GM18873 (cell line): ENCODE data around the gene KCTD19.
"Not testable (repeated sequence)": the region's sequence is repeated elsewhere in the genome, so short reads cannot be mapped to it uniquely, and the experiment has no call there.

ENCODE experiments used
- ATAC-seq: cut with Tn5 transposase; IDR thresholded peaks from one replicate; pipeline ENCODE4 v1.9.1; 2021; ENCODE audit warnings: mild to moderate bottlenecking, moderate library complexity, moderate number of reproducible peaks; ENCODE audit not compliant: unreplicated experiment, low FRiP score

The KCTD19 gene

DNA sequence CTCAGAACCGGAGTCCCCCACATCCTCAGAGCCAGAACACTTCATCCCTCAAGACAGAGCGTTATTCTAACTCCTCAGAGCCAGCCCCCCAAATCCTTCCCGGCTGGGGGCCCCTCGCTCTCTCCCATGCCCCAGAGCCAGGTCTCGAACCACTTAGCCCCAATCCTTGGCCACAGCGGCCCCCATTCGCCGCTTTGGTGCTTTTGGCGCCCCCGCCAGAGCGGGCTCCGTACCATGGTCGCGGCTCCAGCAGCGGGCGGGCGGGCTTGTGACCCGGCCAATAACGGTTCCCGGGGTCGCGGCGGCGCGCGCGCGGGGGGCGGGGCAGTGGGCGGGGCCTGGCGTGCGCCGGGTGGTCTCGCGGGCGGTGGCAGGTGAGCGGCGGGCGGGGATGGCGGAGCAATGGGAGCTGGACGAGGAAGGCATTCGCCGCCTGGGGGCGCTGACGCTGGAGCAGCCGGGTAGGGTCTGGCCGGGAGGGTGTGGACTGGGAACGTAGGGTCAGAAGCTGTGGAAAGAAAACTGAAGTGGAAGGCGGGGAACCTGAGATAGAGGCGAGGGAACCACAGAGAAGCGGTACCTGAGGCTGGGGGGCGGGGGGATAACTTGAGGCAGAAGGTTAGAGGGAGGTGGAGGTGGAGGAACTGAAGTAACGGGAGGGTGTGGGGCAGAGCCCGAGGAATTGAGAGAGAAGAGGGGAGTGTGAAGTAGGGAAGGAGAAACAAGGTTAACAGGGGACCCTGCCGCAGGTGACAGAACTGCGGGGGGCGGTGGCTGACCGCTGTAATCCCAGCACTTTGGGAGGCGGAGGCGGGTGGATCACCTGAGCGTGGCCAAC, at the start of gene KCTD19, which contains the start of gene LRRC36:
TSS of gene KCTD19 (minus strand) at position 270 of the 838 bp plus-strand sequence. CDS start at position 236, 34 bp downstream.
TSS of gene LRRC36 (plus strand) at position 344 of the 838 bp plus-strand sequence. CDS start at position 392, 48 bp downstream.
- ATAC-seq, result no peak

GRCh38 chr16:67376012-67376411, 49.5 kb upstream of the KCTD19 start:
- ATAC-seq, result not testable (repeated sequence)

DNA sequence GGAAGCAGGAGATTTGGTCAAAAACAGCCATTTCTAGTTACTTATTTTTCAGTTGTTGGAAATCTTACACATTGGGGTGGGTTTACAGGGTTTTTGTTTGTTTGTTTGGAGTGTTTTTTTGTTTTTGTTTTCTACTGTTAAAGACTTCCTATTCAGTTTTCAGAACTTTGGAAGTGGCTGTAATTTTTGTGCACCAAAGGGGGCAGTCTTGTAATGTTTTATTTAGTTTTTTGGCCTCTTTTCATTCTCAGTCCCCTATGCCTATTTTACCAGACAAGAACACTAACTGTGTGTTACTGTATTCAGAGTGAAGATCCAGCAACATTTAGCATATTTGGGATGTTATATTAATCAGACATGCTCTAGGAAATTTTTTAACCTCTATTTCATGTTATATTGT, 46.1 kb upstream of the KCTD19 start:
- no peak for ATAC-seq

DNA sequence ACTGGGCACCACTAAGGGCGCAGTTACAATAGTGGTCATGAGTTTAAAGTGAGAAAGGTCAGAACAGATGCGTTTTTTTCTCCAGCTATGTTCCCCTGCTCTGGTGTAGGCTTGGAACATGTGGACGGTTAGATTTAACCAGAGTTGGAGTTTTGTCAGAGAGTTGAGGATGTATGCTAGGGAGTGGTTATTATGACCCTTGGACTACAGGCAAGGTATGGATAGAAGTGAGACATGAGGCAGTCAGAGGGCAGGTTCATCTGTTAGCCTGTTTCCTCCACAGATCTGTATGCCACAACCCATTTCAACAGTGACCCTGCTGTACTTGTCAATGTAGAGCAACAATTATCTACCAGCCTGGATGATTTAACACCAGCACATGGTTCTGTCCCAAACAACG, 44.1 kb upstream of the KCTD19 start:
- ATAC-seq, result no peak

DNA sequence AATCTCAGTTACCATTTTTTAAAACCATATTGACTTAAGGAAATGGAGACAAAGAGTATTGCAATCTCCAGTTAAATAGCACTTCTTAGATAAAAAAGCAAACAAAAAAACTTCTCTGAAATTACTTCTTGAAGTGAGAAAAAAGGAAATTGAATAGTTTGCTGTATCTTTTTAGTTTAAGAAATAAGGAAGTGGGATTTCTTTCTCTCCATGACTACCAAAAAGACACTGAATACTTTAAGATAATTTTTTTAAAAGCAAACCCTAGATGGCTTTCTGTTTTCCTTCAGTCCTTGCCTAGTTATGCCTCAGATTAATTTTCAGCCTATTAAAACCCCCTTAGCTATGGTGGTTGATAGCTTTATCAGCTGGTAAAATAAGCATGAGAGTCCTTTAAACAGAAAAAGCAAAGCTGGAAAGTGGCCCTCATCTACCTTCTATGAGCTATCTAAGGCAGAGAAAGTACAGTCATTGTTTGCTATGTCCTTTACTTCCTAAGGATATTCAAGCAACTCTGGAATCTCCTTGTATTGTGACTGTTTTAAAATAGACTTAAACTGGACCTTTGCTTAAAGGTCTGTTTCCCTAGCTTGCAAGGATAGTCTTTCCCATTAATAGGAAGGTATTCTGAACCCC, 38.2 kb upstream of the KCTD19 start:
- no peak for ATAC-seq

- no peak for ATAC-seq
Measured at GRCh38 chr16:67361038-67361437, 34.5 kb upstream of the KCTD19 start.

GRCh38 chr16:67359540-67360269, 33.2 kb upstream of the KCTD19 start:
- not testable (repeated sequence) for ATAC-seq

DNA sequence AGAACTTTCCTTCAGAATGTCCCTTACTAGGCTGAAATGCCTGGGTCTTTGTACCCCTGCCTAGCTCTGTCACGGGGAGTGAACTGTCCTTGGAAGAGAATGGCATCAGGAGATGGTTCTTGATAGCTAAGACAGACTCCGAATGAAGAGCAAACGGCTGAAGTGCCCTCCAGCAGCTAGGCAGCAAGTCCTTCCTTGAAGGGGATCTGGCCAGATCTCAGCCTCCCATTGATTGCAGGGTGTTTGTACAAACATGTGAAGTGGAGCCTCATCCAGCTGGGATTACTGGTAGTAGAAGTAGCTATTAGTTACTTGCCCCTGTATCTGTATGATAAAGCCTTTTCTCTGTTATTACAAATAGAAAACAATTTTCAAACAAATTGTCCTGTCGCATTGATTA, 31.0 kb upstream of the KCTD19 start:
- ATAC-seq, result no peak

- ATAC-seq, result no peak
Measured at GRCh38 chr16:67356396-67356795, 29.9 kb upstream of the KCTD19 start.

GRCh38 chr16:67352463-67352862, 25.9 kb upstream of the KCTD19 start:
- not testable (repeated sequence) for ATAC-seq

DNA sequence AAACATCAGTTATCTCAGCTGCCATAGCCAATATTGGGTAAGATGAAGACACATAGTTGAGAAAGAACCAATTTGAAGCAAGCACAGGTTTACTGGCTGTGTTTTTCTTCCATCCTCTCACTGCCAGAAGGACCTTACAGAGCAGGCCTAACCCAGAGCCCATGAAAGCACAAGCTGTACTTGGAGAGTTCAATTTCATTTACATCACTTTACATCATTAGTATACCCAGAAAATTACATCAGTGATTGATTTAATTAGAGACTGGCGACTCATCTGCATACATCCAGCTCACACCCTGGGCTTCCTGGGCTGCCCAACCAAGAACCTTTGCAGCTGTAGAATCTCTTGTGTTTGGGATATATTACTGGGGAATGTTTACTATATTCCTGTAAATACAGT, 23.8 kb upstream of the KCTD19 start:
- ATAC-seq, result no peak

DNA sequence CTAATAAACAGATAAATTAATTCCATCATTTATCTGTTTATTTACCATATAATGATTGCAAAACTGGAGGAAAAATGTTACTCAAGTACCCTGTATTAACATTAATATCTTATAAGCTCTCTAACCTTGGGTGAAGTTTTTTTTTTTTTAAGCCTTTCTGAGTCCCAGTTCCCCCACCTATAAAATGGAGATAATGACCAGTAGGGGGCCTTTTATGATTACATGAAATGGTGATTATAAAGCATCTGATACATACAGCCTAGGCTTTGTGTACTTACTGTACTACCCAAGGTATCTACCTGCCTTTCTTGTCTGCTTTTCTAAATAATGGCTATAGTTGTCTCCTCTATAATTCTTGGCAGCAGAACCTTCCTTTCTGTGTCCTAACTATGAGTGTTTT, 22.6 kb upstream of the KCTD19 start:
- no peak for ATAC-seq

- no peak for ATAC-seq
Measured at GRCh38 chr16:67346341-67346740, 19.8 kb upstream of the KCTD19 start.

DNA sequence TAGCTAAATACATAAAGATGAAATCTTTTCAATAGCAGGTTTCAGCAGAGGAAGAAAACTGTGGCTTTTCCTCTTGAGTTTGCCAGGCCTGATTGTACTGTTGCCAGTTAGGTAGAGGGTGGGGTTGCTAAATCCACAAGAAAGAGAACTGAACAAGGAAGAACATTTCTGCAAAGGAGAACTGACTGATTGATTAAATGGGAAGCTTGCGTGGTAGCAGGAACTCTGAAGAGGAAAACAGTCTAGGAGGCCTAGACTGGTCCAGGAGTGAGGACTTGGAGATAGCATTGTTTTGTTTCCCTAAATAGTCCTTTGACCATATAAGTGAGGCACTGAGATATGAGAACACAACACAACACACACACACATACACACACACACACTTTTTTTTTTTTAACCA, 18.9 kb upstream of the KCTD19 start:
- ATAC-seq, result no peak

- no peak for ATAC-seq
Measured at GRCh38 chr16:67342616-67343015, 16.1 kb upstream of the KCTD19 start.

- no peak for ATAC-seq
Measured at GRCh38 chr16:67341250-67341649, 14.7 kb upstream of the KCTD19 start.

GRCh38 chr16:67339453-67339852, 12.9 kb upstream of the KCTD19 start:
- ATAC-seq, result no peak

DNA sequence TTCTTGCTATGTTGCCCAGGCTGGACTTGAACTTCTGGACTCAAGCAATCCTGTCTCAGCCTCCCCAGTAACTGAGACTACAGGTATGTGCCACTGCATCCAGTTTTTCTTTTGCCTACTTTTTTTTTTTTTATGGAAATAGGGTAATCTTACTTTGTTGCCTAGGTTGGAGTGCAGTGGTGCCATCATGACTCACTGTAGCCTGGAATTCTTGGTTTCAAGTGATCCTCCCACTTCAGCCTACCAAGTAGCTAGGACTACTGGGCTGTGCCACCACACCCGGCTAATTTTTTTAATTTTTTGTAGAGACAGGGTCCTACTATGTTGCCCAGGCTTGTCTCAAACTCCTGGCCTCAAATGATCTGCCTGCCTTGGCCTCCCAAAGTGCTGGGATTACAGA, 10.1 kb upstream of the KCTD19 start:
- ATAC-seq, result no peak

DNA sequence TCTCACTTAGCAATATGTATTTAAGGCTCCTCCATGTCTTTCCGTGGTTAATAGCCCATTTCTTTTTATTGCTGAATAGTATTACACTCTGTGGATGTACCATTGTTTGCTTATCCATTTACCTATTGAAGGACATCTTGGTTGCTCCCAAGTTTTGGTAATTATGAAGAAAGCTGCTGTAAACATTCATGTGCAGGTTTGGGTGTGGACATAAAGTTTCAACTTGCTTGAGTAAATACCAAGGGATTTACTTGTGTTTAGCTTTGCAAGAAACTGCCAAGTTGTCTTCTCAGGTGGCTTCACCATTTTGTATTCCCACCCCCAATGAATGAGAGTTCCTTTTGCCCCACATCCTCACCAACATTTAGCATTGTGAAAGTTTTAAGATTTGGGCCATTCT, 9.6 kb upstream of the KCTD19 start:
- no peak for ATAC-seq

DNA sequence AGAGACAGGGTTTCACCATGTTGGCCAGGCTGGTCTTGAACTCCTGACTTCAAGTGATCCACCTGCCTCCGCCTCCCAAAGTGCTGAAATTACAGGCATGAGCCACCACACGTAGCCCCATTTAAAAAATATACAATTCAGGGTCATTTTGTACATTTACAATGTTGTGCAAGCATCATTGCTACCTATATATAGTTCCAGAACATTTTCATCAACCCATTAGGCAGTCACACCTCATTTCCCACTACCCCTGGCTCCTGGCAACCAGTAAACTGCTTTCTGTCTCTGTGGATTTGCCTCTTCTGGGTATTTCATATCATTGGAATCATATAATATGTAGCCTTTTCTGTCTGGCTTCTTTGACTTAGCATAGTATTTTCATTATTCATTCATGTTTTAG, 6.8 kb upstream of the KCTD19 start:
- no peak for ATAC-seq

GRCh38 chr16:67329901-67330300, 3.4 kb upstream of the KCTD19 start:
- ATAC-seq, result no peak
